ENCODE measurements around the gene YDJC. TPM values are rescaled to one million over a fixed set of nuclear protein-coding genes. Genes with fewer than 3 reads are reported as not detected.
"Not testable (repeated sequence)": the region's sequence is repeated elsewhere in the genome, so short reads cannot be mapped to it uniquely, and the experiment has no call there.

Gene YDJC
- total RNA-seq, 2 donors from 2014 or later, result 45.7 to 63.0 TPM

- H3K27me3 ChIP-seq, result no peaks in the 10 kb centered on the region
- H3K4me3 ChIP-seq, result no peak overlapping the region
- intact Hi-C loops (cut with DNase I), result no loop called here
- no peaks in the 10 kb centered on the region for H3K9me3 ChIP-seq
- no peak overlapping the region for H3K27ac ChIP-seq
- no peaks in the 10 kb centered on the region for H3K36me3 ChIP-seq (replicated peaks in 1 of 2; ENCODE audit: insufficient read depth in 1 of 2, low read depth in 2 of 2)
- peaks cover 45% of the 10 kb centered on the region for H3K4me1 ChIP-seq
- DNase-seq (no peak), ATAC-seq (no peak)
- no peak for TF ChIP-seq POLR2A (IDR thresholded peaks at IDR 0.05)
- TF ChIP-seq CTCF (IDR thresholded peaks at IDR 0.05), result no peak
- WGBS, 2 donors, result 83 to 86% methylated on average over 3 to 7 of the region's 7 CpGs
Measured at GRCh38 chr22:21623648-21623970, 6.2 kb downstream of the YDJC start.

- DNase-seq (no peak), ATAC-seq (no peak)
- 76 to 78% methylated on average over 23 of the region's 23 CpGs for WGBS, 2 donors
- Histone ChIP-seq H3K27me3 (no peaks in the 10 kb centered on the region), H3K9me3 (no peaks in the 10 kb centered on the region), H3K4me1 (peaks cover 39% of the 10 kb centered on the region), H3K4me3 (no peak overlapping the region), H3K27ac (no peak overlapping the region), H3K36me3 (replicated peaks in 1 of 2; ENCODE audit: insufficient read depth in 1 of 2, low read depth in 2 of 2) (no peaks in the 10 kb centered on the region)
- TF ChIP-seq POLR2A (IDR thresholded peaks at IDR 0.05), result no peak
- no peak for TF ChIP-seq CTCF (IDR thresholded peaks at IDR 0.05)
- intact Hi-C loops (cut with DNase I), result no loop called here
Measured at GRCh38 chr22:21622919-21623647, 6.7 kb downstream of the YDJC start.

- H3K36me3 ChIP-seq (replicated peaks in 1 of 2; ENCODE audit: insufficient read depth in 1 of 2, low read depth in 2 of 2), result no peaks in the 10 kb centered on the region
- peaks cover 34% of the 10 kb centered on the region for H3K4me1 ChIP-seq
- no peak overlapping the region for H3K4me3 ChIP-seq
- H3K9me3 ChIP-seq, result no peaks in the 10 kb centered on the region
- TF ChIP-seq POLR2A (IDR thresholded peaks at IDR 0.05), result no peak
- no peak for TF ChIP-seq CTCF (IDR thresholded peaks at IDR 0.05)
- 77 to 84% methylated on average over 17 of the region's 17 CpGs for WGBS, 2 donors
- intact Hi-C loops (cut with DNase I), result no loop called here
- no peaks in the 10 kb centered on the region for H3K27me3 ChIP-seq
- ATAC-seq (no peak), DNase-seq (no peak)
- H3K27ac ChIP-seq, result no peak overlapping the region
Measured at GRCh38 chr22:21622011-21622918, 7.6 kb downstream of the YDJC start.

- WGBS, 2 donors, result 78 to 100% methylated on average over 1 to 3 of the region's 3 CpGs
- DNase-seq (no peak), ATAC-seq (no peak)
- H3K27ac ChIP-seq, result no peak overlapping the region
- intact Hi-C loops (cut with DNase I), result no loop called here
- H3K36me3 ChIP-seq (replicated peaks in 1 of 2; ENCODE audit: insufficient read depth in 1 of 2, low read depth in 2 of 2), result no peaks in the 10 kb centered on the region
- H3K4me3 ChIP-seq, result no peak overlapping the region
- TF ChIP-seq CTCF (IDR thresholded peaks at IDR 0.05), result no peak
- no peak for TF ChIP-seq POLR2A (IDR thresholded peaks at IDR 0.05)
- H3K27me3 ChIP-seq, result no peaks in the 10 kb centered on the region
- H3K4me1 ChIP-seq, result peaks cover 33% of the 10 kb centered on the region
- H3K9me3 ChIP-seq, result no peaks in the 10 kb centered on the region
Measured at GRCh38 chr22:21621025-21621424, 8.8 kb downstream of the YDJC start.

GRCh38 chr22:21617337-21617736 lies 12.5 kb downstream of the YDJC start:
- H3K9me3 ChIP-seq; DNase-seq; H3K27me3 ChIP-seq; intact Hi-C loops (cut with DNase I); H3K36me3 ChIP-seq (replicated peaks in 1 of 2; ENCODE audit: insufficient read depth in 1 of 2, low read depth in 2 of 2); H3K4me3 ChIP-seq; H3K27ac ChIP-seq; ATAC-seq: not testable (repeated sequence)
- H3K4me1 ChIP-seq, result peaks cover 30% of the 10 kb centered on the region
- WGBS, 2 donors, result 93 to 96% methylated on average over 6 of the region's 6 CpGs
